Suprapubic skin (tissue), 4 donors: ENCODE data around the gene ADM2. TPM values are rescaled to one million over a fixed set of nuclear protein-coding genes. Genes with fewer than 3 reads are reported as not detected.
A peak's percentile ranks its signal among the peaks of the same experiment; 100 is the strongest.

Source experiments
- DNase-seq, 2 donors: peaks; one replicate each; pipeline ENCODE4 v3.0.0-alpha.2; 2019; ENCODE audit warnings: low spot score in 2 of 2
- H3K27ac ChIP-seq: fragments of 200-600 bp; sonication (generic); one replicate; pipeline ENCODE4 v1.5.1; 2019
- H3K27me3 ChIP-seq: fragments of 200-600 bp; sonication (generic); one replicate; pipeline ENCODE4 v1.5.1; 2019
- H3K36me3 ChIP-seq: fragments of 200-600 bp; sonication (generic); one replicate; pipeline ENCODE4 v1.5.1; 2019
- H3K4me1 ChIP-seq: fragments of 200-600 bp; sonication (generic); one replicate; pipeline ENCODE4 v1.5.1; 2019
- H3K4me3 ChIP-seq: fragments of 200-600 bp; sonication (generic); one replicate; pipeline ENCODE4 v1.5.1; 2019; ENCODE audit warnings: mild to moderate bottlenecking
- H3K9me3 ChIP-seq: fragments of 200-600 bp; sonication (generic); one replicate; pipeline ENCODE4 v1.5.1; 2019
- CTCF ChIP-seq, 2 donors: fragments of 200-600 bp in 1 of 2; fragments of 450-650 bp in 1 of 2; sonication (generic) in 1 of 2; IDR thresholded peaks; one replicate each; pipeline ENCODE4 v1.5.1; 2016 to 2019; ENCODE audit warnings: antibody characterized with exemption in 2 of 2, mild to moderate bottlenecking in 1 of 2, moderate library complexity in 1 of 2
- EP300 ChIP-seq: sonication (generic); formaldehyde crosslinking; IDR thresholded peaks from one replicate; pipeline ENCODE4 v1.6.1; 2017; ENCODE audit warnings: antibody characterized with exemption
- POLR2A ChIP-seq, 2 donors: fragments of 450-650 bp; IDR thresholded peaks; one replicate each; pipeline ENCODE4 v1.6.1; 2017; ENCODE audit warnings: antibody characterized with exemption in 2 of 2, mild to moderate bottlenecking in 2 of 2, moderate library complexity in 2 of 2
- POLR2AphosphoS5 ChIP-seq, 3 donors: sonication (generic); formaldehyde crosslinking; IDR thresholded peaks; one replicate each; pipeline ENCODE4 v1.6.1; 2017; ENCODE audit warnings: antibody characterized with exemption in 3 of 3
- WGBS: methylation state at CpG from one replicate; pipeline ENCODE4 v1.1.5; 2018; 5-methylcytosine and 5-hydroxymethylcytosine counted together
- total RNA-seq, 4 donors: library from RNA; depleted of rRNA; stranded (reverse); fragments of >200 nt; gene quantifications; one replicate each; pipeline ENCODE4 v1.1.0, GENCODE V29; 2016

The ADM2 gene
- total RNA-seq, 4 donors from 2014 or later: 0.24 to 2.7 (median 0.30) TPM; not detected in 1

GRCh38 chr22:50528682-50529415 is 47.5 kb downstream of the ADM2 start:
- 77% methylated on average over 8 of the region's 15 CpGs for WGBS
- peak in 1 of 2 donors; percentile 80 for DNase-seq
- Histone ChIP-seq H3K4me3 (peak overlapping the region; percentile 81), H3K36me3 (peaks cover 4% of the 10 kb centered on the region), H3K9me3 (no peaks in the 10 kb centered on the region), H3K4me1 (peaks cover 82% of the 10 kb centered on the region), H3K27me3 (no peaks in the 10 kb centered on the region), H3K27ac (peak overlapping the region; percentile 93)
- TF ChIP-seq EP300 (no peak), POLR2AphosphoS5 (IDR thresholded peaks at IDR 0.05) (no peak), CTCF (IDR thresholded peaks at IDR 0.05) (no peak), POLR2A (IDR thresholded peaks at IDR 0.05) (no peak)

- DNase-seq: peak in 1 of 2 donors; percentile 86
- H3K36me3 ChIP-seq: no peaks in the 10 kb centered on the region
- H3K4me3 ChIP-seq: peak overlapping the region; percentile 81
- no peaks in the 10 kb centered on the region for H3K27me3 ChIP-seq
- peaks cover 82% of the 10 kb centered on the region for H3K4me1 ChIP-seq
- WGBS: no CpG with 5 or more reads among the region's 50 CpGs
- no peaks in the 10 kb centered on the region for H3K9me3 ChIP-seq
- H3K27ac ChIP-seq: peak overlapping the region; percentile 93
- TF ChIP-seq POLR2A (IDR thresholded peaks at IDR 0.05): no peak
- no peak for TF ChIP-seq EP300
- TF ChIP-seq CTCF (IDR thresholded peaks at IDR 0.05): no peak
- peak in 1 of 3 donors; percentile 14 for TF ChIP-seq POLR2AphosphoS5 (IDR thresholded peaks at IDR 0.05)
These were observed 48.1 kb downstream of the ADM2 start for GRCh38 chr22:50529416-50529896.

GRCh38 chr22:50529897-50530579 is 48.7 kb downstream of the ADM2 start, which contains the start of gene TYMP:
TYMP (minus strand) TSS chr22:50530012; CDS start chr22:50529709, 303 bp downstream.
- H3K27me3 ChIP-seq: no peaks in the 10 kb centered on the region
- TF ChIP-seq POLR2A (IDR thresholded peaks at IDR 0.05) (peak in 1 of 2 donors; percentile 40), EP300 (no peak), CTCF (IDR thresholded peaks at IDR 0.05) (no peak), POLR2AphosphoS5 (IDR thresholded peaks at IDR 0.05) (peak in 2 of 3 donors; percentile 64 to 92)
- no peaks in the 10 kb centered on the region for H3K36me3 ChIP-seq
- DNase-seq: peak; percentile 94
- no peaks in the 10 kb centered on the region for H3K9me3 ChIP-seq
- peaks cover 77% of the 10 kb centered on the region for H3K4me1 ChIP-seq
- H3K4me3 ChIP-seq: peak within 1 kb of the TSS; percentile 81
- whole genome bisulfite sequencing: 0% methylated on average over 6 of the region's 92 CpGs
- H3K27ac ChIP-seq: peak within 1 kb of the TSS; percentile 93

GRCh38 chr22:50530580-50530876 is 49.2 kb downstream of the ADM2 start:
- Histone ChIP-seq H3K27ac (peak overlapping the region; percentile 93), H3K36me3 (no peaks in the 10 kb centered on the region), H3K4me3 (peak overlapping the region; percentile 81), H3K9me3 (no peaks in the 10 kb centered on the region), H3K27me3 (no peaks in the 10 kb centered on the region), H3K4me1 (peaks cover 73% of the 10 kb centered on the region)
- no peak for DNase-seq
- 2% methylated on average over 9 of the region's 21 CpGs for WGBS
- TF ChIP-seq EP300 (no peak), POLR2AphosphoS5 (IDR thresholded peaks at IDR 0.05) (no peak), POLR2A (IDR thresholded peaks at IDR 0.05) (no peak), CTCF (IDR thresholded peaks at IDR 0.05) (no peak)

- no peaks in the 10 kb centered on the region for H3K27me3 ChIP-seq
These were observed 49.7 kb downstream of the ADM2 start for GRCh38 chr22:50530877-50531545.

More at GRCh38 chr22:50530877-50531545, 49.7 kb downstream of the ADM2 start:
- WGBS: 5% methylated on average over 31 of the region's 53 CpGs
- DNase-seq: peak; percentile 94
- peak in 1 of 2 donors; percentile 85 for TF ChIP-seq POLR2A (IDR thresholded peaks at IDR 0.05)
- no peak for TF ChIP-seq EP300
- TF ChIP-seq CTCF (IDR thresholded peaks at IDR 0.05): no peak
- TF ChIP-seq POLR2AphosphoS5 (IDR thresholded peaks at IDR 0.05): peak; percentile 40 to 75 (median 56)
- Histone ChIP-seq H3K4me1 (peaks cover 70% of the 10 kb centered on the region), H3K4me3 (peak overlapping the region; percentile 81), H3K27ac (peak overlapping the region; percentile 93), H3K36me3 (no peaks in the 10 kb centered on the region), H3K9me3 (no peaks in the 10 kb centered on the region)
